RWPE1 (cell line): Measurements from ENCODE around the gene PLCH2.

Experiments used
- CTCF ChIA-PET: fragments of 350-600 bp; sonication (Branson Sonifier 250); formaldehyde crosslinking; extraction: SDS; loops from one replicate; lab custom pipeline; 2021; lab: Yijun Ruan, JAX
- POLR2A ChIA-PET: fragments of 400-600 bp; formaldehyde crosslinking; extraction: SDS; loops from one replicate; lab custom pipeline; 2020; ENCODE audit warnings: antibody characterized with exemption; ENCODE audit not compliant: low non-redundant PET; lab: Yijun Ruan, JAX
- DNase-seq: peaks from one replicate; pipeline ENCODE4 v3.0.0; 2012; ENCODE audit warnings: low spot score
- H3K27ac ChIP-seq: fragments of 450-650 bp; 2 replicates; pipeline ENCODE4 v1.5.1; 2017
- CTCF ChIP-seq: fragments of 450-650 bp; conservative IDR thresholded peaks from 2 replicates; pipeline ENCODE4 v1.5.1; 2017; ENCODE audit warnings: low read depth, mild to moderate bottlenecking

Gene PLCH2

GRCh38 chr1:2480986-2481364, 4.9 kb downstream of the PLCH2 start:
- TF ChIP-seq CTCF = no peak
- ChIA-PET POLR2A (no interaction called here), CTCF (interaction anchor here (0.6 kb wide), 1 partner anchor 91 kb away, joined by 8 read pairs; no protein-coding TSS in a partner anchor)
- no peak for DNase-seq
- peak overlapping the region; percentile 78 for H3K27ac ChIP-seq

- CTCF ChIA-PET = no interaction called here
- POLR2A ChIA-PET = no interaction called here
- peak; percentile 55 for DNase-seq
- H3K27ac ChIP-seq = peak overlapping the region; percentile 78
- TF ChIP-seq CTCF = no peak
Measured at GRCh38 chr1:2481885-2482284, 5.8 kb downstream of the PLCH2 start.

- POLR2A ChIA-PET = no interaction called here
- TF ChIP-seq CTCF = no peak
- peak overlapping the region; percentile 78 for H3K27ac ChIP-seq
- CTCF ChIA-PET = no interaction called here
- no peak for DNase-seq
Measured at GRCh38 chr1:2482588-2482987, 6.5 kb downstream of the PLCH2 start.

- DNase-seq = no peak
- ChIA-PET POLR2A (no interaction called here), CTCF (no interaction called here)
- peak overlapping the region; percentile 78 for H3K27ac ChIP-seq
- no peak for TF ChIP-seq CTCF
Measured at GRCh38 chr1:2483026-2483425, 6.9 kb downstream of the PLCH2 start.

GRCh38 chr1:2483970-2484369, 7.9 kb downstream of the PLCH2 start:
- ChIA-PET POLR2A (no interaction called here), CTCF (no interaction called here)
- DNase-seq = no peak
- TF ChIP-seq CTCF = no peak
- no peak overlapping the region for H3K27ac ChIP-seq

- no peak for TF ChIP-seq CTCF
- no peak overlapping the region for H3K27ac ChIP-seq
- DNase-seq = no peak
- CTCF ChIA-PET = no interaction called here
- POLR2A ChIA-PET = no interaction called here
Measured at GRCh38 chr1:2486041-2486440, 10.0 kb downstream of the PLCH2 start.

- DNase-seq = no peak
- H3K27ac ChIP-seq = no peak overlapping the region
- ChIA-PET POLR2A (no interaction called here), CTCF (no interaction called here)
- no peak for TF ChIP-seq CTCF
Measured at GRCh38 chr1:2486558-2486957, 10.5 kb downstream of the PLCH2 start.
